GM12892 (cell line): ENCODE results near the gene ETFDH.
A peak's percentile ranks its signal among the peaks of the same experiment; 100 is the strongest.
"Not testable (repeated sequence)": the region's sequence is repeated elsewhere in the genome, so short reads cannot be mapped to it uniquely, and the experiment has no call there.

Source experiments
- DNase-seq: peaks from one replicate; pipeline ENCODE4 v3.0.0; 2011; ENCODE audit not compliant: insufficient read length
- FAIRE-seq: peaks from 2 replicates; lab custom pipeline; 2011; peaks lifted over from hg19 to GRCh38; lab: Jason Lieb, UNC
- POLR2A ChIP-seq: IDR thresholded peaks from 2 replicates; pipeline ENCODE4 v1.6.1; 2011; ENCODE audit warnings: low read depth, low read length, control low read depth
- POLR2AphosphoS5 ChIP-seq: IDR thresholded peaks from 2 replicates; pipeline ENCODE4 v1.6.1; 2011; ENCODE audit warnings: low read depth, low read length, control low read depth
- TAF1 ChIP-seq: IDR thresholded peaks from 2 replicates; pipeline ENCODE4 v1.6.1; 2011; ENCODE audit warnings: low read depth, mild to moderate bottlenecking, control low read depth, low read length, borderline replicate concordance

ETFDH gene

DNA sequence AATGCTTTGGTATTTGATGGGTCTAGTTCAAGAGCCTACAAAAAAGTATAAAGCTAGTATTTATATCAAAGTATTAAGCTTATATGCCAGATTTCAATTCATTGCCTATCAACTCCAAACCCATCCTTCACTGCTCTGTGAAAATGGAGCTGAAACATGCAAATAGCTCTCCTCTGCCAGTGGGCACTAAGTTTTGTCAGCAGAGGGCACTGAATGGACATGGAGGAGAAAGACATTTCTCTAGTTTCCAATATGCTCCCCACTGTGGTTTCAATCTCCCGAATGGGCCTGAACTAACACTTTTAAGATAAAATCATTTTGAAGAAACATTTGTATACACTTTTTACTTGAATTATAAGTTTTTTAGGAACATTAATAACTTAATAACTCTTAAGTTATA lies 38.7 kb downstream of the ETFDH start:
- no peak for TF ChIP-seq TAF1
- no peak for TF ChIP-seq POLR2A
- FAIRE-seq (no peak), DNase-seq (no peak)

- not testable (repeated sequence) for DNase-seq, FAIRE-seq
Observed at GRCh38 chr4:158712622-158713021, 40.5 kb downstream of the ETFDH start.

- TF ChIP-seq TAF1, result no peak
- TF ChIP-seq POLR2A, result no peak
- no peak for TF ChIP-seq POLR2AphosphoS5
- DNase-seq (no peak), FAIRE-seq (no peak)
Observed at GRCh38 chr4:158714937-158715336, 42.8 kb downstream of the ETFDH start.

DNA sequence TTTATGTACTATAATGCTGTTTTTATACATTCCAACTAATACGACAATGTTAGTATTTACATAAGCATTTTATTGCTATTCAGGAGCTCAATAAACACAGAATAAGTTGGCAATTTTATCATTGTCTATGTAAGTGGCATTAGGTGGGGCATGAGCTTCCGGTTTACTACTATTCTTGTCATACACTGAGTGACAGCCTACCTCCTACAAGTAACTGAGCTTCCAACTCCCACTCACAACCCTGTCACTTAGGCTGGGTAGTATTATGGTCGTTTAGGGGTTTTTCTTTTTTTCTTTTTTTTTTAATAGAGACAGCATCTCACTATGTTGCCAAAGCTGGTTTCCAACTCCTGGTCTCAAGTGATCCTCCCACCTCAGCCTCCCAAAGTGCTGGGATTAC lies 43.7 kb downstream of the ETFDH start:
- DNase-seq (no peak), FAIRE-seq (no peak)
- no peak for TF ChIP-seq TAF1
- no peak for TF ChIP-seq POLR2AphosphoS5
- TF ChIP-seq POLR2A, result no peak

- FAIRE-seq (peak; percentile 79), DNase-seq (no peak)
- TF ChIP-seq POLR2A, result no peak
- no peak for TF ChIP-seq POLR2AphosphoS5
- no peak for TF ChIP-seq TAF1
Observed at GRCh38 chr4:158721680-158722079, 49.6 kb downstream of the ETFDH start.

GRCh38 chr4:158722291-158722916 lies 50.3 kb downstream of the ETFDH start:
- FAIRE-seq (peak; percentile 89), DNase-seq (no peak)
- TF ChIP-seq POLR2A (no peak), POLR2AphosphoS5 (no peak), TAF1 (no peak)

GRCh38 chr4:158722917-158723793 lies 51.1 kb downstream of the ETFDH start, which contains the start of gene PPID:
Gene PPID (minus strand): TSS chr4:158723396. CDS start chr4:158723288, 108 bp downstream.
- DNase-seq (peak; percentile 65), FAIRE-seq (peak; percentile 97)
- TF ChIP-seq POLR2A, result peak; percentile 87
- peak; percentile 88 for TF ChIP-seq POLR2AphosphoS5
- TF ChIP-seq TAF1, result peak; percentile 74

GRCh38 chr4:158724637-158725036 lies 52.5 kb downstream of the ETFDH start:
- no peak for FAIRE-seq
- no peak for DNase-seq
- TF ChIP-seq TAF1, result no peak
- no peak for TF ChIP-seq POLR2AphosphoS5
- no peak for TF ChIP-seq POLR2A

GRCh38 chr4:158726633-158727032 lies 54.5 kb downstream of the ETFDH start:
- no peak for DNase-seq
- TF ChIP-seq TAF1 (no peak), POLR2AphosphoS5 (no peak), POLR2A (no peak)
- FAIRE-seq, result no peak

GRCh38 chr4:158728236-158728635 lies 56.1 kb downstream of the ETFDH start:
- DNase-seq (no peak), FAIRE-seq (no peak)
- TF ChIP-seq POLR2AphosphoS5 (no peak), POLR2A (no peak), TAF1 (no peak)

DNA sequence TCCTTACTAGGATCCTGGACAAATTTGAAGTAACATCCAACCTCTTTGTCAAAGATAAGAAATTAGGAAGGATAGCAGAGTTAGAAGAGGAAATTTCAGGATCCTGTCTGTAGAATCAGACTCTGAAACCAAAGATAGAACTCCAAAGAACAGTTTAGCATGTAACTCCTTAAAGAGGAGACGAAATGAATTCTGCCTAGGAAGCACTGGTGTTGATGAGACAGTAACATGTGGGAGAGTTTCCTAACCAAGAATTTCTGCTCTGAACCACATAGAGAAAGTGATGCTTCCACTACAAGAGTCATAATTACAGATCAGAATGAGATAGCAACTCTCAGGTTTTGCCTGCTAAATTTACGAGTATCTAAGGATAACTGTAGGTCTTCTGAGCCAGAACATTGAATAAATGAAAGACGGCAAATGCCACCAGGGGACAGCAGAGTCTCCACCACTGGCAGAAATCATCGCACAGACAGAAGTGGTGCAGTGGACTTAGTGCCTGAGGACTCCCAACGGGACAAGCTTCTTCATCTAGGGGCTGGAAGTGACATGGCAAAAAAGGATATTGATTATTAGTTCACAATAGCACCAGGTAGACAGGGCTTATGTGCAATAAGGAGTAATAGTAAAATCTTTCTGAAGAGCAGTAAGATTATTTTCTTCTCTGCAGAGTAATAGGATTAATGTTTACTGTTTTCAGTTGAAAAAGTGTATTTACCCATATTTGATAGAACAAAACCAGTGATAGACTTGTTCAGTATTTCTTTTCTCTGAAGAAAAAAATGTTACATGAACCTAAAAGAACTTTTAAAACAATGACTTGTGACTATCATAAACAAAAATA lies 57.8 kb downstream of the ETFDH start:
- no peak for TF ChIP-seq TAF1
- FAIRE-seq (peak; percentile 42), DNase-seq (no peak)

GRCh38 chr4:158738866-158739265 lies 66.8 kb downstream of the ETFDH start:
- no peak for DNase-seq
- FAIRE-seq, result no peak
- TF ChIP-seq POLR2A, result no peak
- TF ChIP-seq POLR2AphosphoS5, result no peak
